ENCODE data around the gene CCR8.
A peak's percentile ranks its signal among the peaks of the same experiment; 100 is the strongest.
"Not testable (repeated sequence)": the region's sequence is repeated elsewhere in the genome, so short reads cannot be mapped to it uniquely, and the experiment has no call there.

CCR8 gene

DNA sequence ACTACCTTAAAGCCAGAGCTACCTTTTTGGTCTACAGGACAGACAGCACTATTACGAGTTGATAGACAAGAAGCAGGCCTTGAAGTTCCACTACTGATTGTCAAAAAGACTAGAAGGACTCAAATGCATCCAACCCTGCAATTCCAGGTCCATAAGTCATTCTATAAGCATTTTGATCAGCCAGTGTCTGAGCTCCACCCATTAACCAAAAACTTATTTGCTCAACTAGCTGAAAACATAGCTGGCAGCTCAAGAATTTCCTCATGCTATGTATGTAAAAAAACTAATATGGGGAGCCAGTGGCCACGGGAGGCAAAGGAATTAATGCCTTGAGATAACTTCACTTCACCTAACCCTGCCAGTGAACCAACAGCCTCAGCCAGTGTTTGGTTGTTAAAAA lies 21.6 kb downstream of the CCR8 start:
- DNase-seq = not testable (repeated sequence)

DNA sequence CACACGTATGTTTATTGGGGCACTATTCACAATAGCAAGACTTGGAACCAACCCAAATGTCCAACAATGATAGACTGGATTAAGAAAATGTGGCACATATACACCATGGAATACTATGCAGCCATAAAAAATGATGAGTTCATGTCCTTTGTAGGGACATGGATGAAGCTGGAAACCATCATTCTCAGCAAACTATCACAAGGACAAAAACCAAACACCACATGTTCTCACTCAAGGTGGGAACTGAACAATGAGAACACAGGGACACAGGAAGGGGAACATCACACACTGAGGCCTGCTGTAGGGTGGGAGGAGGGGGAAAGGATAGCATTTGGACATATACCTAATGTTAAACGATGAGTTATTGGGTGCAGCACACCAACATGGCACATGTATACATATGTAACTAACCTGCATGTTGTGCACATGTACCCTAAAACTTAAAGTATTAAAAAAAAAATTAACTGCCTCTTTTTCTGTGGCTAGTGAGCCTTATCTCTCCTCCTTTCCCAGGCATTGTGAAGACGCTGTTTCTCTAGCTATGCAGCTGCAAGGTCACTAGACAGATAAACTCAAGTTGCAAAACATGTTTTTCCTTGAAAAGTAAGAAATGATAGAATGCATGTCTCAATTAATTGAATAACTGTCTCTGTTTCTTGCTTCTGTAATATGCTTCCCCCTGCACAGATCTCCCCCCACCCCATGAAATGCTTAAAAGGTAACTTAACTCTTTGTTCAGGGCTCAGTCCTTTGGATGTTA lies 23.8 kb downstream of the CCR8 start:
- DNase-seq = not testable (repeated sequence)

DNA sequence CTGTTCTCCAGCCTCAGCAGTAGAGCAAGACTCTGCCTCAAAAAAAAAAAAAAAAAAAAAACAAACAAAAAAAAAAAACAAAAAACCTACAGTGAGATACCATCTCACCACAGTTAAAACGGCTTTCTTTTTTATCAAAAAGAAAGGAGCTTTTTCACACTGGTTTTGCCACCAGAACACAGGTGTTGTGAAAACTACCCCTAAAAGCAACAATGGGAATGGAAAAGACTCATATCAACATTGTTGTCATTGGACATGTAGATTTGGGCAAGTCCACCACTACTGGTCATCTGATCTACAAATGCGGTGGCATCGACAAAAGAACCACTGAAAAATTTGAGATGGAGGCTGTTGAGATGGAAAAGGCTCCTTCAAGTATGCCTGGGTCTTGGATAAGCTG lies 28.8 kb downstream of the CCR8 start:
- no peak for DNase-seq

DNA sequence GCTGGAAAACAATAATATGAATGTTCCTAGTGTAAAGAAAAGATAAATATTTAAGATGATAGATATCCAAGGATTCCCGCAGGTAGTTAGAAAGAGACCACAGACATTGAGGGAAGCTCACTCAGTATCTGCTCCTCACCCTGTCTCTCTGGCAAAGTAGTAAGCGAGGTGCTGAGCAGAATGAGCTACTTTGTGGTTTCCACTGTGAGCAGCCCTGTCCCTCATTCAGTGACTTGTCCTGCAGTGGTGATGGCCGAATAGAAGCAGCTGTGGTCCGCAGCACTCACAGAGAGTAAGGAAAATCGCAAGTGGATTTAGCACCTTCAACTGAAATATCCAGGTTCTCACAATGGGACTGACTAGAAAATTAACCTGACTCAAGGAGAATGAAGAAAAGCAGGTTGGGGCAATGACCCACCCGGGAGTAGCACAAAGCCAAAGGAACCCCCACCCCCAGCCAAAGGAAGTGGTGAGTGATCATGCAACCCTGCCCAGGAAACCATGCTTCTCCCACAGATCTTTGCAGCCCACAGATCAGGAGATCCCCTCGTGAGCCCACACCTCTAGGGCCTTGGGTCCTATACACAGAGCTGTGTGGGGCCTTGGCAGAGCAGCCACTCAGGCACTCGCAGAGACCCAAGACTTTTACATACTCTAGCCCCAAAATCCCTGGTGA lies 31.9 kb downstream of the CCR8 start:
- DNase-seq = no peak

GRCh38 chr3:39362192-39362591 lies 32.7 kb downstream of the CCR8 start:
- DNase-seq = no peak

DNA sequence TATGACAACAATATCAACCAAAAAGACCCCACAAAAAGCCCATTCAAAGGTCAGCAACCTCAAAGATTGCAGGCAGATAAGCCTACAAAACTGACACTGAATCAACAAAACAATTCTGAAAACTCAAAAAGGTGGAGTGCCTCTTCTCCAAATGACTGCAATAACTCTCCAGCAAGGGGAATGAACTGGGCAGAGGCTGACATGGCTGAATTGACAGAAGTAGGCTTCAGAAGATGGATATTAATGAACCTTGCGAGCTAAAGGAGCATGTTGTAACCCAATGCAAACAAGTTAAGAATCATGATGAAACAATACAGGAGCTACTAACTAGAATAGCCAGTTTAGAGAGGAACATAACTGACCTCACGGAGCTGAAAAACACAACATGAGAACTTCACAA lies 33.3 kb downstream of the CCR8 start:
- DNase-seq = no peak

GRCh38 chr3:39370450-39370849 lies 40.9 kb downstream of the CCR8 start:
- not testable (repeated sequence) for DNase-seq

GRCh38 chr3:39372833-39373232 lies 43.3 kb downstream of the CCR8 start:
- no peak for DNase-seq

- no peak for DNase-seq
These were observed 47.6 kb downstream of the CCR8 start for GRCh38 chr3:39376959-39377634.

GRCh38 chr3:39378088-39378487 lies 48.6 kb downstream of the CCR8 start:
- DNase-seq = peak; percentile 17

DNA sequence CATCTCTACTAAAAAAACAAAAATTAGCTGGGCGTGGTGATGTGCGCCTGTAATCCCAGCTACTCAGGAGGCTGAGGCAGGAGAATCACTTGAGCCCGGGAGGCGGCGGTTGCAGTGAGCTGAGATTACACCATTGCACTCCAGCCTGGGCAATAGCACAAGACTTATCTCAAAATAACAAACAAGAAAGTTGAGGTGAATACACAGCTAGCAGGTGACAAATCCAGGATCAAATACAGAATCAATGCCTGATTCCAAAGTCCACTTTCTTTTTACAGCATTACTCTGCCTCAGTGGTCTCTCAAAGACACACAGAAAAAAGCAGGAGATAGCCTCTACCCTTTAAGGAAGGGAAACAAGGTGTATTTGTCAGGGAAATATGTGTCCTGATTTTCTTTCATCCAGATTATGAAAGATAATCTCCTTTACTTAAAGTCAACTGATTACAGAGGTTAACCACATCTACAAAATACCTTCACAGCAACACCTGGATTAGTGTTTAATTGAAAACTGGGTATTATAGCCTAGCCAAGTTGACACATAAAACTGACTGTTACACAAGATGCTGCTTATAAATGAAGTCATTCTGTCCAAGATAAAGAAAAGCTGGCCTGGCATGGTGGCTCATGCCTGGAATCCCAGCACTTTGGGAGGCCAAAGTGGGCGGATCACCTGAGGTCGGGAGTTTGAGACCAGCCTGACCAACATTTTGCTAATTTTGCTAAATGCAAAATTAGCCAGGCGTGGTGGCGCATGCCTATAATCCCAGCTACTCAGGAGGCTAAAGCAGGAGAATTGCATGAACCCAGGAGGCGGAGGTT lies 49.7 kb downstream of the CCR8 start:
- no peak for DNase-seq

DNA sequence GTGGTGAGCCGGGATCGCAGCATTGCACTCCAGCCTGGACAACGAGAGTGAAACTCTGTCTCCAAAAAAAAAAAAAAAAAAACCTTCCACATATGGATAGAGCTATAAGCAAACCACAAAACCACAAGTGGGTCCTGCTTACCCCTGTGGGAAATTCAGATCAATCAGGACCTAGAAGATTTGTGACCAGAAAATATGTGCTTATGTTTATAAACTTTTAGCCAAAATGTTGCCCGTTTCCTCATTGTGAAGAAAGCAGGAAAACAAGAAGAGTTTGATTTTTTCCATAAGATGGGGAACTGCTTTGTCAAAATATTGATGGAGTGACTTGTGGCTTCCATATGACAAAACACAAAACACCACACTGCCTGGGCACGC lies 50.3 kb downstream of the CCR8 start:
- DNase-seq = no peak

GRCh38 chr3:39381432-39381831 lies 51.9 kb downstream of the CCR8 start:
- no peak for DNase-seq
